Islet precursor cell (in vitro differentiated cells): ENCODE results near the gene APAF1.
A peak's percentile ranks its signal among the peaks of the same experiment; 100 is the strongest.

Experiments
- DNase-seq: peaks from one replicate; pipeline ENCODE4 v3.0.0-alpha.2; 2018

The APAF1 gene

DNA sequence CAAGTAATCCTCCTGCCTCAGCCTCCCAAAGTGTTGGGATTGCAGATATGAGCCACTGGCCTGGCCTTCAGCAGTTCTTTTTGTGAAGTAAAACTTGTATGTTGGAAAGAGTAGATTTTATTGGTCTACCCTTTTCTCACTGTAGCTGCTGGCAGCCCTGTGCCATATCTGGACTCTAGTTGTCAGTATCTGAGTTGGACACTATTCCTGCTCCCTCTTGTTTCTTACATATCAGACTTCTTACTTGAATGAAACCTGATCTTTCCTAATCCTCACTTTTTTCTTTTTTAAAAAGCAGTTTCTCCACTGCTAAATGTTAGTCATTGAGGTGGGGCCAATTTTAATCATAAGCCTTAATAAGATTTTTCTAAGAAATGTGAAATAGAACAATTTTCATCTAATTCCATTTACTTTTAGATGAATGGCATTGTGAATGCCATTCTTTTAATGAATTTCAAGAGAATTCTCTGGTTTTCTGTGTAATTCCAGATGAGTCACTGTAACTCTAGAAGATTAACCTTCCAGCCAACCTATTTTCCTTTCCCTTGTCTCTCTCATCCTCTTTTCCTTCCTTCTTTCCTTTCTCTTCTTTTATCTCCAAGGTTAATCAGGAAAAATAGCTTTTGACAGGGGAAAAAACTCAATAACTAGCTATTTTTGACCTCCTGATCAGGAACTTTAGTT is 88.7 kb downstream of the APAF1 start:
- no peak for DNase-seq

- DNase-seq: no peak
Measured at GRCh38 chr12:98735821-98736220, 90.7 kb downstream of the APAF1 start.

DNA sequence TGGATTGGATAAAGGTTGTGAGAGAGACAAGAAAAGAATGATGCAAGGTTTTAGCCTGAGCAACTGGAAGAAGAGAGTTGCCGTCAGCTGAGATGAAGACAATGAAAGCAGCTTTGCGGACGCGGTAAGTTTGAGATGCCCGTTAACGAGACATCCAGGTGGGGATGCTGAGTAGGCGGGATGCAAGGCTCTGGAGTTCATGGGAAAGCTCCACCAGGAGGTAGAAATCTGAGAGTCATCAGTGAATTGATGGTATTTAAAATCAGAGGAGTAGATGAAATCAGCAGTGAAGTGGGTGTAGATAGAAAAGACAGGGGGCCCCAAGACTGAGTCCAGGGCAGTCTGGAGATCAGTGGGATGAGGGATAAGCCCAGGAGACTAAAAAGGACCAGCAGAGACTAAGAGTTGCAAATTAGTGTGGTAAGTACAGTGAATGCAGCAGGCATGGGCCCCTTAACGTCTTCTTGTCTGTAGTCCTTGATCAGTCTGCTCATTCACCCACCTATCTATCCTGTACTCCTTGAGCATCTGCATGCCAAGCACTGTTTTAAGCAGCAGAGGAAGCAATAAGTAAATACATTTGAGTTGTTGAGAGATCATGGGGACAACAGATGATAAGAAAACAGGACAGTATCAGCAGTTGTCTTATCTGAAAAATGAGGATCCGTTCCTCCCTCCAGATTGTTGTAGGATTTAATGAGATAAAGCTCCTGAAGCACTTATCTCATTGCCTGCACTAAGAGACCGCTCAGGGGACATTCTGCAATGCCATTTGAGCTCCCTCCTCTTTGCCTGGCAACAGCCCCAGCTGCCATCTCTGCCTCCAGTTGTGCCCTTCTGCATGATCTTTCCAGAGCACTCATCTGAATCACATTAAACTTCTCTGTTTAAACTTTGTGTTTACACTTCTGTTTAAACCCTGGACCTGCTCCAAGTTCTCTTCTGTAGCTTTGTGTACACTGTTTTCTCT is 91.5 kb downstream of the APAF1 start:
- no peak for DNase-seq

DNA sequence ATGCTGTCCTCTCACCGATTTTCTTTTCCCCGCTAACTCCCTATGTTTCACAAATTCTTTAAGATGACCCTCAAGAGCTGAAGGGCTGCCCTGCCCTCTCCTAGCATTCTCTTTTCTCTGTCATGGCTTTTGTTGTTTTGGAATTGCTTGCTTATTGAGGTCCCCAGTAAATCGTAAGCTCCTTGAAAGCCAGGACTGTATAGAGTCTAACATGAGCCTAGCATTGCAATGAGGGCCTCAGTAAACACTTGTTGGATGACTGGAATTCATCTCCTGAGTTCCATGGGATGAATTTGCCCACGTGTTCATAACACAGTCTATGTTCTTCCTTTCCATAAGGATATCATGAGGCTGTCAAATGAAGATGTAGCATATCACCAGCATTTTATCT is 92.2 kb downstream of the APAF1 start:
- no peak for DNase-seq

DNA sequence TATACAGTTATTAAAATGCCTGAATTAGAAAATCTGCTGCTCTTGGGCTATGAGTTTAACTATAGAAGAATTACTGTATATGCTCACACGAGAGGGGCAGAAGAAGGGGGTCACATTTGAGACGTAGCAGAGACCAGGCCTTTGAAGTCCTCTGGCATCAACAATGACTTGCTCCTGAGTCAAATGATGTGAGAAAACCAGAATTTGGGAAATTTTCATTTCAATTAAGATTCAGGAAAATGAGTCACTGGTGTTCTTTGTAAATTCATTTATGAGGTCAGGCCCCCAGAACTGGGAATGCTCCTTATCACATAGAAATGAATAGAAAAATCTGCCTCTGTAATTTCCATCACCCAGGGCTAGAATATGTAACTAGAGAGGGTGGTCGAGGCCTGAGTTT is 92.9 kb downstream of the APAF1 start:
- DNase-seq: no peak

DNA sequence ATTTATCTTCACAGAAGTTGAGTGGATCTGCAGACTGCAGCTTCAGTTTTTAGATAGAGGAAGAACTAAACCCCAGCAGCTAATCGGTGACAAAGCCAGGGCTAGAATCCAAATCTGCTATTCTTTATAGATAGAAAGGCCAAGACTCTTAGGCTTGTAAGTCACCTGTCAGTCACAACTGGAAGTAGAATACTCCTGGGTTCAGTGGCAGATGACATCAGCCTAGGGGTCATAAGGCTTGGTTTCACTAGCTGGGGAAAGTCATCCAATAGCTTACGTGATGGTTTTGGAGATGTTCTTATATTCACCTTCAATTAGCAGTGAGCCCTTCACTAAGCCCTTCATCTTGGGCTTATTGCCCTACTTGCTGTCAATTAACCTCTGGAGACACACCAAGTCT is 93.4 kb downstream of the APAF1 start:
- DNase-seq: no peak

DNA sequence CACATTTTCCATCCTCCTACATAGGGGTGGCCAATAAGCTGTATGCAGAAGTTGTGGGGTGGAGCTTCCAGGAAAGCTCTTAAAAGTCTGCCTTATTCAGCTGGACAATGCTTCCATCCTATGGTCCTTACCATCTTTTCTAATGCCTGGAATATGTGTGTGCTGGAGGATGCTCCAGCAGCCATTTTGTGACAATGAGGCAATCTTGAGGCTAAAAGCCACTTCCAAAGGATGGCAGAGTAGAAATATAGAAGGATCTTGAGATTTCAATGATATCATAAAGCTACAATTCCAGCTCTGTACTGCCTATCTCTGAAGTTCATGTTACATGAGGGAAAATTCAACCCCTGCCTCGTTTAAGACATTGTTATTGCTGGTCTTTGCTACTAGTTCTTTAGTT is 95.7 kb downstream of the APAF1 start:
- no peak for DNase-seq

- no peak for DNase-seq
Measured at GRCh38 chr12:98741196-98741555, 96.1 kb downstream of the APAF1 start.

DNA sequence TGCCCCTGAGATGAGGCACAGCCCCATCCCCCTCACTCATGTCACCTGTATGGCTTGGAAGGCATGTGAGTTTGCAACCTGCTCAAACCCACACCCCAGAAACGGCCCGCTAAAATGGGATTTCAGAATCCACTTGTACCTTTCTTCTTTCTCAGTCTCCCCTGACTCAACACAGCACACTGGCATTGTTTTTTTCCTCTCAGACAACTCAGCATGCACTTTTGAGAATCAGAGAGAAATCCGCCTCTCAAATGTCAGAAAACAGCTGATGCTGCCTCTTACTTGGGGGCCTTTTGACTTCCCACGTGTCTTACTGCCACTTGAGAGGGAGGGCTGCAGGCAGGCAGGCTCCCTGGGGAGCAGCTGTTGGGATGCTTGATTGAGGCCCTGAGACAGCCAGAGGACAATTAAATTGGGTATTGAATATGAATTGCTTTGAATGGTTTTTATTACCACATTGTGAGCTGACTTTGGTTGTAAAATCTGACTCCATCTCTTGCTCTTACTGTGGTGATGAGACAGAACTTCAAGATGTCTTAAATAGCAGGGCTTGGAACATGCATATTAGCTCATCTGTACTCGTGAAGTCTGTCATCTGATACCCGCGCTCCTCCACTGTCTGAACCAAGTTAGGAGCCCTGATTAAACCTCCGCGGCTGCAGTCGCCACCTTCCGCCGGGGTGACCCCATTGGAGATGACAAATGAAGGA is 96.6 kb downstream of the APAF1 start:
- no peak for DNase-seq

DNA sequence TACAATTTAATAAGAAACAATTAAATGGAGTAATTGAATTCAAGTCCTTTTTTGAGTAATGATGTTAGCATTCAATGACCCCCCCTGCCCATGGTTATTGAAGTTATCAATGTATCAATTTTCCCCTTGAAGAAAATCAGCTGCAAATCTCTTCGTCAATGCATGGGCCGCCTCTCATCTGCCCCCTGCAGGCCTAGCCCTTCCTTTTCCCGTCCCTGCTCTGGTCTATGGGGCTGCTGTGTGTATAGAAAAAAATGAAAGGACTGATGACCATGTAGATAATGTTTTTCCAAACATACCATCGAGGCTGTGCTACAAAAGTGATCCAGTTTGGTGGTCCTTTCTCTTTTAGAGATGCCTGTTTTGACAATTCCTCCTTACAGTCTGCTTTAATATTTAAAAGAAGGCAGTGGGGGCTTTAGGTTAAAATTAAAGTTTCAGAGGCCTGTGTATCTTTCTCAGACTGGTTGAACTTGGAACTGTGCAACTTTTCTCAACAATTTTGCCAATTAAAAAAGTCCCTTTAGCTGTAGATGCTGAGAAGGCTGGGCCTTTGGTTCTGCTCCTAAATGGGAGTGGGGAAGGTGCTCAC is 98.4 kb downstream of the APAF1 start:
- DNase-seq: peak; percentile 83

GRCh38 chr12:98744680-98745079 is 99.6 kb downstream of the APAF1 start:
- DNase-seq: no peak

DNA sequence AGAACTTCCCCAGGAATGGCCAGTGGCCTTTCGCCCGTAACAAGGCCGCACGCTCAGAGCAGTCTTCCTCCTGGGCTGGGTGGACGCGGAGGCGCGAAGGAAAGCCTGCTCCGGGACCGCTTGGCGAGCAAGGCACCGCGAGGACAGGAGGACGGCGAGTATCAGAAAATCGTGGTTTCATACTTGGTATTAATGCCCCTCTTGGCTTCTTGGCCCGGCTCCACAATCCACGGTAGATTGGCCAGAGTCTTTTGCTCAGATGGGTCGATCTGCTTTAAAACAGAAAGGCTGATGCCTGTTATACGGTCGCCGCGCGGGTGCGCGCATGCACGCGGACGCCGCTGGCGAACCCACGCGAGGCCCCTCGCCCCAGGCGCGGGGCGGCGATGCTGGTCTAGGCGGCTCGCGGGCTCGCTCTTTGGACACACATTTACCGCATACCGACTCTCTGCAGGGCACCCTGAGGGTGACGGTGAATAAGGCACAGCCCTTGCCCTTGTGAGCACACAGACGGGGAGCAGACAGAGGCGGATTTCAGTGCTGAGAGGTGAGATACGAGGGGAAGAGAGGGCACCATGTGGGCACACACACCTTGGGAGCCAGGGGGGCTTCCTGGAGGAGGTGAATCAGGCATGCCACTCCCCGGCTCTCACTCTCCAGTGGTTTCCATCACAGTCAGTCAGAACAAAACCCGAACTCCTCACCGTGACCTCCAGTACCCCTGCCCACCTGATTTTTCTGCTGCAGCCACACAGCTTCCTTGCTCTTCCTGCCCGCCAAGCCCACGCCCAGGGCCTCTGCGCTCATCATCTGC is 100.7 kb downstream of the APAF1 start:
- peak; percentile 75 for DNase-seq

GRCh38 chr12:98748463-98748862 is 103.4 kb downstream of the APAF1 start:
- DNase-seq: no peak

DNA sequence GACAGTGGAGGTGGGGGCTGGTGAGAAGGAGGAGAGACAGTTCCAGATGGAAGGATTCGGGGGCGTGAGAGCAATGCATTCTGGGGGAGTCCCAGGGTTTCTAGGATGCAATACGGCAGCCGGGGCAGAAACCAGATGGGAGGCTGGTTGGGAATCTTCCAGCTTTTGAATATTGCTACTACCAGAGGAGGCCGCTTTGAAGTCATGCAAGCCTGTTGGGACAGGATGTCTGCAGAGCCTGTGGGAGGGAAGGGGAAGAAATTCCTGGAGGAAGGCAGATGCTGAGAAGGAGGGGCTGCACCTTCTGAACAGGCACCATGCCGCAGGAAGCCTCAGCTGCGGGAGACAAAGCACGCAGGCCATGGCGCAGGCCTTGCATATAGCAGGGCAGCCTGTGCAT is 105.4 kb downstream of the APAF1 start:
- DNase-seq: peak; percentile 69

- no peak for DNase-seq
Measured at GRCh38 chr12:98751580-98752115, 106.6 kb downstream of the APAF1 start.

DNA sequence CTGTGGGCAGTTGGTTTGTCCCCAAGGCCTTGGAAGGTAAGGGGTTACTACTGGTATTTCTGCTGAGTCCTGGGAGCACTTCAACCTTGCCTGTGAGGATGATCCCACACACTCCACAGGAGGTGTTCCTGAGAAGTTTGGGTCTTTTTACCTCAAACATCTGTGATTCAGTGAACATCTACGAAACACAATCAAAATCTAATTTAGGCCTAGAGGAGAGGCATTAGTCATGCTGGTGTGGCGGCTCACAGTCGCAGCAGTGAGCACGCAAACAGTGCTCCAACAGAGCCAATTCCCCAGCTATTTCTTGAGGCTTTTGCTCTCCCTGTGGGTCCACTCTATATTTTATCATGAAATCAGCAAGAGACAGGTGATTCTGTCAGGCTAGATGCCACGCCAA is 107.6 kb downstream of the APAF1 start:
- no peak for DNase-seq

DNA sequence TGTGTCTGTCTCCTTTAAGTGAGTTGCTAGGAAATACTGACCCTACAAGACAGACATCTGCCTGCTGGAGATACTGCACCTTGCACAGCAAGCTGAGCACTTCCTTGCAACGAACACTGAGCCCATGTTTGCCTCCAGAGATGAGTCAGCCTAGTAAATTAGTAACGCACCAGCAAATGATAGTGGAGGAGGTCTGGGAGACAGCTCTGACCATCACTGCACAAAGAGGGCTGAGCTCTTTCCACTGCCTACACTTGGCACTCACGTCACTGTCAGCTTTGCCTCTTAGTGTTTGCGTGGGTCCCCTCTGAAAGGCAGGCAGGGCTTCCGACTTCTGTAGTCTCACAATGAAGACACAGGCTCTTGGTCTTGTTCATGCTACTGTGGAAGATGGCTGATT is 109.0 kb downstream of the APAF1 start:
- DNase-seq: peak; percentile 86

DNA sequence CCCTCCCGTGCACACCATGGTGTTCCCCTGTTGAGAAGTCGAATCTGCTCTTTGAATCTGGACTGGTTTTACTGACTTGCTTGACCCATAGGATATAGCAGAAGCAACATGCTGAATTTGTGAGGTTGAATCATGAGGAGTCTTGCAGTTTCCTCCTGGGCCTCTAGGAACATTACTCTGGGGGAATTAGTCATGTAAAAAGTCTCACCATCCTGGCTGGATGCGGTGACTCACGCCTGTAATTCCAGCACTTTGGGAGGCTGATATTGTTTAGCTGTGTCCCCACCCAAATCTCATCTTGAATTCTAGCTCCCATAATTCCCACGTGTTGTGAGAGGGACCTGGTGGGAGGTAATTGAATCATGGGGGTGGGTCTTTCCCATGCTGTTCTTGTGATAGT is 110.8 kb downstream of the APAF1 start:
- peak; percentile 68 for DNase-seq

GRCh38 chr12:98757455-98757854 is 112.4 kb downstream of the APAF1 start:
- no peak for DNase-seq

DNA sequence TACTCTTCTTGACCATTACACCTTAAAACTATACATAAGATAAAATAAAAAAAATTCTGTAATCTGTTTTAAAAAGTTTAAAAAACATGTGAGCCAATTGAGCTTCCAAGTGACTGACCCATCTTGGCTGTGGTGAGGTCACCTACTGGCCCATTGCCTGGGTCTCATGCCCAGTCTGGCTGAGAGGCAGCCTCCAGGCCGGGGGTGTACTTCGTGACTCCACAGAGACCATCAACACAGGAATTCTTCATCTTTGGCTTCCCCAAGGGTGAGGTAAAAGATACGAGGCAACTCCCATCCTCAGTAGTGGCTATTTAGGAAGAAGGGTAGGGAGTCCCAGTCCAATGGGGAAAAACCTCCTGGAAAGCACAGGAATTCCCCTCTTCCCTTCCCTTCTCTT is 113.2 kb downstream of the APAF1 start:
- no peak for DNase-seq

DNA sequence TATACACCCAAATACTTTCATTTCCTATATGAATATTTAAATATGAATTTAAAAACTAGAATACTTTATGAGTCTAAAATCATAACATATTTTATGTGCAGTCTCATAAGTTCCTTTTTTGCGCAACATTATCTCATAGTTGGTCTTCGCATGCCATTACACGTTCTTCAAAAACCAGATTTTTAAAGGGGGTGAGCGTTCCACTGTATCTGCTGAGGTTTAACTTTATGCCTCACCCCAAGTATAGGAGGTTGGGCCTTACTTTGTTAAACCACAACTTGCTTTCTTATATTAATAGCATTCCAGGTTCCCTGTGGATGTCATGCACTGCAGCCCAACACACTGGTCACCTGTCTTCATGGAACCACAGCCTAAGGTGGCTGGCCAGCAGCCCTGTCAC is 118.6 kb downstream of the APAF1 start:
- no peak for DNase-seq

GRCh38 chr12:98767248-98767647 is 122.2 kb downstream of the APAF1 start:
- DNase-seq: no peak
